ENCODE data around the gene NUP85. TPM values are rescaled to one million over a fixed set of nuclear protein-coding genes. Genes with fewer than 3 reads are reported as not detected.

NUP85 gene
- total RNA-seq, 2 donors from 2014 or later, result 19.7 to 40.2 TPM

GRCh38 chr17:75232786-75233185 lies 27.3 kb downstream of the NUP85 start:
- Histone ChIP-seq H3K36me3 (replicated peaks in 1 of 2; ENCODE audit: insufficient read depth in 1 of 2, low read depth in 2 of 2) (peaks cover 14 to 33% of the 10 kb centered on the region in 2 donors), H3K27me3 (no peaks in the 10 kb centered on the region), H3K4me3 (no peak overlapping the region), H3K9me3 (no peaks in the 10 kb centered on the region), H3K4me1 (peaks cover 8% of the 10 kb centered on the region), H3K27ac (no peak overlapping the region)
- DNase-seq (no peak), ATAC-seq (no peak)
- TF ChIP-seq CTCF (IDR thresholded peaks at IDR 0.05) (no peak), POLR2A (IDR thresholded peaks at IDR 0.05) (no peak)
- 96 to 97% methylated on average over 10 to 13 of the region's 13 CpGs for WGBS, 2 donors
- intact Hi-C loops (cut with DNase I), result no loop called here

- Histone ChIP-seq H3K36me3 (replicated peaks in 1 of 2; ENCODE audit: insufficient read depth in 1 of 2, low read depth in 2 of 2) (peaks cover 17 to 44% of the 10 kb centered on the region in 2 donors), H3K27ac (no peak overlapping the region), H3K27me3 (no peaks in the 10 kb centered on the region), H3K4me3 (no peak overlapping the region), H3K4me1 (no peaks in the 10 kb centered on the region), H3K9me3 (no peaks in the 10 kb centered on the region)
- ATAC-seq, result no peak
- no peak for DNase-seq
- 86 to 97% methylated on average over 5 to 12 of the region's 12 CpGs for WGBS, 2 donors
- intact Hi-C loops (cut with DNase I), result no loop called here
- TF ChIP-seq POLR2A (IDR thresholded peaks at IDR 0.05) (no peak), CTCF (IDR thresholded peaks at IDR 0.05) (no peak)
Measured at GRCh38 chr17:75237100-75238014, 31.9 kb downstream of the NUP85 start.

- Histone ChIP-seq H3K36me3 (replicated peaks in 1 of 2; ENCODE audit: insufficient read depth in 1 of 2, low read depth in 2 of 2) (peaks cover 12 to 44% of the 10 kb centered on the region in 2 donors), H3K4me3 (no peak overlapping the region), H3K4me1 (no peaks in the 10 kb centered on the region), H3K27ac (peak overlapping the region in 1 of 4 donors; percentile 9), H3K27me3 (no peaks in the 10 kb centered on the region), H3K9me3 (no peaks in the 10 kb centered on the region)
- WGBS, 2 donors, result 73% methylated on average over 11 of the region's 11 CpGs; no CpG with 5 or more reads in 1 of the 2 donors
- ATAC-seq (no peak), DNase-seq (no peak)
- intact Hi-C loops (cut with DNase I), result no loop called here
- TF ChIP-seq POLR2A (IDR thresholded peaks at IDR 0.05), result no peak
- no peak for TF ChIP-seq CTCF (IDR thresholded peaks at IDR 0.05)
Measured at GRCh38 chr17:75238020-75238580, 32.6 kb downstream of the NUP85 start.

GRCh38 chr17:75238684-75239191 lies 33.3 kb downstream of the NUP85 start:
- 54 to 69% methylated on average over 12 to 13 of the region's 13 CpGs for WGBS, 2 donors
- Histone ChIP-seq H3K4me3 (no peak overlapping the region), H3K27me3 (no peaks in the 10 kb centered on the region), H3K9me3 (no peaks in the 10 kb centered on the region), H3K27ac (peak overlapping the region in 1 of 4 donors; percentile 9), H3K4me1 (no peaks in the 10 kb centered on the region), H3K36me3 (replicated peaks in 1 of 2; ENCODE audit: insufficient read depth in 1 of 2, low read depth in 2 of 2) (peaks cover 12 to 49% of the 10 kb centered on the region in 2 donors)
- TF ChIP-seq CTCF (IDR thresholded peaks at IDR 0.05) (peak; percentile 65 to 76 (median 71)), POLR2A (IDR thresholded peaks at IDR 0.05) (no peak)
- DNase-seq (peak; percentile 64 to 68 (median 66)), ATAC-seq (peak; percentile 77)
- intact Hi-C loops (cut with DNase I), result no loop called here

Measured in body of pancreas (tissue), 4 donors.